Esophagus (tissue), 2 donors: ENCODE results near the gene UBE2L3. TPM values are rescaled to one million over a fixed set of nuclear protein-coding genes. Genes with fewer than 3 reads are reported as not detected.

ENCODE experiments used
- H3K27ac ChIP-seq, 2 donors: one replicate each; pipeline ENCODE4 v1.5.1; 2013; ENCODE audit warnings: low read depth in 2 of 2, mild to moderate bottlenecking in 2 of 2, inconsistent platforms in 1 of 2, low read length in 1 of 2, moderate library complexity in 1 of 2
- H3K27me3 ChIP-seq, 2 donors: one replicate each; pipeline ENCODE4 v1.6.1; 2013; ENCODE audit warnings: low read length in 2 of 2, control low read depth in 1 of 2, mild to moderate bottlenecking in 1 of 2; ENCODE audit not compliant: insufficient read depth in 2 of 2, control insufficient read depth in 1 of 2
- H3K36me3 ChIP-seq, 2 donors: one replicate each; pipeline ENCODE4 v1.6.1; 2013; ENCODE audit warnings: low read length in 1 of 2; ENCODE audit not compliant: control insufficient read depth in 2 of 2, insufficient read depth in 2 of 2
- H3K4me1 ChIP-seq, 2 donors: one replicate each; pipeline ENCODE4 v1.6.1; 2013; ENCODE audit warnings: low read length in 1 of 2; ENCODE audit not compliant: control insufficient read depth in 2 of 2, insufficient read depth in 2 of 2
- H3K4me3 ChIP-seq, 2 donors: one replicate each; pipeline ENCODE4 v1.5.1; 2013; ENCODE audit warnings: low read length in 2 of 2, mild to moderate bottlenecking in 2 of 2, low read depth in 1 of 2, moderate library complexity in 1 of 2
- H3K9me3 ChIP-seq, 2 donors: one replicate each; pipeline ENCODE4 v1.6.1; 2013; ENCODE audit warnings: mild to moderate bottlenecking in 2 of 2, low read depth in 1 of 2, low read length in 1 of 2, moderate library complexity in 1 of 2; ENCODE audit not compliant: control insufficient read depth in 2 of 2, insufficient read depth in 1 of 2
- WGBS, 2 donors: extraction: QIAGEN DNeasy Blood & Tissue Kit; methylation state at CpG; one replicate each; pipeline ENCODE4 v1.1.7; 2013; 5-methylcytosine and 5-hydroxymethylcytosine counted together
- polyA plus RNA-seq, 2 donors: library from polyadenylated mRNA; stranded (reverse); fragments of 200-250 nt; gene quantifications; one replicate each; pipeline ENCODE4 v1.2.3, GENCODE V29; 2013
- donor health status: healthy with polysubstance abuse.
- donor health status: Bipolar disorder and iron deficiency.

The UBE2L3 gene
- polyA plus RNA-seq, 2 donors: 48.4 to 49.1 TPM

DNA sequence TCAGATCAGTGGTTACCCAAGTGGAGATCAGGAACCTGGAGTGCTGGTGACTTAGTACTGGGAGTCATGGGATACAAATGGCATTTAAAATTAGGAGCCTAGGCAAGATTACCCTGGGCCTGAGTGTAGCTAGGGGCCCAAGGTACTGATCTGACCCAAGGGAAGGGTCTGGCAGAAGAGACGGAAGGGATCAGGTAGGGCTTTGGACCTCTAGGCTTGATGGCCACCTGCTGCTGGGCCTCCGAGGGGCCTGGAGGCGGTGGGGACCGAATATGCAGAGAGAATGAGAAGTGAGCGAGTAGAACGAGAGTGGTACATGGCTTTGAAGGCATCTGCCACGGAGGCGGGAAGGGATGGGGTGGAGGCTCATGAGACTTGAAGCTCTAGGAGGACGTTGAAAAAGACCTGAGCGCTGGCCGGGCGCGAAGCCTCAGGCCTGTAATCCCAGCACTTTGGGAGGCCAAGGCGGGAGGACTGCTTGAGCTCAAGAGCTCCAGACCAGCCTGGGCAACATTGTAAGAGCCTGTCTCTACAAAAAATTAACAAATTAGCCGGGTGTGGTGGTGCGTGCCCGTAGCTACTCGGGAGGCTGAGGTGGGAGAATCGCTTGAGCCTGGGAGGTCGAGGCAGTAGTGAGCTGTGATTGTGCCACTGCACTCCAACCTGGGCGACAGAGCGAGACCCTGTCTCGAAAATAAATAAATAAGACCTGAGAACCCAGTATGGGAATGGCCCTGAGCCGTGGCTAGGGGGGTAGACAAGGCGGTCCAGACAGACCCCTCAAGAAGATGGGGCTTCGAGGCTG is 97.7 kb downstream of the UBE2L3 start:
- no peaks in the 10 kb centered on the region for H3K4me1 ChIP-seq
- peak overlapping the region; percentile 65 to 79 for H3K4me3 ChIP-seq
- no peaks in the 10 kb centered on the region for H3K36me3 ChIP-seq
- H3K27me3 ChIP-seq: no peaks in the 10 kb centered on the region
- peak overlapping the region; percentile 96 to 99 for H3K27ac ChIP-seq
- H3K9me3 ChIP-seq: no peaks in the 10 kb centered on the region
- 73 to 74% methylated on average over 26 of the region's 26 CpGs for WGBS, 2 donors

GRCh38 chr22:21666786-21667185 is 99.3 kb downstream of the UBE2L3 start:
- peak overlapping the region in 1 of 2 donors; percentile 62 for H3K27ac ChIP-seq
- peaks cover 0 to 7% of the 10 kb centered on the region in 2 donors for H3K36me3 ChIP-seq
- no peaks in the 10 kb centered on the region for H3K9me3 ChIP-seq
- 43 to 51% methylated on average over 16 of the region's 16 CpGs for WGBS, 2 donors
- peak overlapping the region; percentile 65 to 79 for H3K4me3 ChIP-seq
- no peaks in the 10 kb centered on the region for H3K27me3 ChIP-seq
- no peaks in the 10 kb centered on the region for H3K4me1 ChIP-seq

- no peaks in the 10 kb centered on the region for H3K27me3 ChIP-seq
- WGBS, 2 donors: 52 to 57% methylated on average over 8 to 9 of the region's 9 CpGs
- no peak overlapping the region for H3K4me3 ChIP-seq
- no peaks in the 10 kb centered on the region for H3K9me3 ChIP-seq
- peak overlapping the region; percentile 24 to 86 for H3K27ac ChIP-seq
- peaks cover 0 to 8% of the 10 kb centered on the region in 2 donors for H3K4me1 ChIP-seq
- H3K36me3 ChIP-seq: peaks cover 10 to 23% of the 10 kb centered on the region in 2 donors
Observed at GRCh38 chr22:21669026-21669425, 101.5 kb downstream of the UBE2L3 start.

DNA sequence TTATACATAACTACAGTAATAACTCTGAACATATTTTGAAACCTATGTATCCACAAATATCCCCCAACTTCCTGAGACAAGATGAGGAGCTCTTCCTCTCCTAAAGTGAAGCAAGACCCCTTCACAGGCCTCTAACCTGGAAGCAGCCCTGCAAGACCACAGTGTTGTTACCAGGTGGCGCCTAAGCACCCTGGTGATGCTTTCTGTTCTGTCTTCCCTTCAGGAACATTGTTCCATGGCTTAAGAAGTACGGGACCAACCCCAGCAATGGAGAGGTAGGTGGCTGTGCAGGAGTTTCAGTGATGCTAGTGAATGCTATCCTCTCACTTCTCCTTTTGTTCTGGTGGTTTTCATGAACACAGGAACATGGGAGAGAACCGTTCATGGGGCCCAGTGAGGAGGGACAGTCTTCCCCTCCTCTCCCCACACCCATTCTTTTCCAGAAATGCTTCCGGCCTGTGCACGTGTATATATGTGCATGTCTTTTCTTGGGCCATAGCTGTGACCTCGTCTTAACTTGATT is 104.7 kb downstream of the UBE2L3 start:
- no peaks in the 10 kb centered on the region for H3K9me3 ChIP-seq
- no peaks in the 10 kb centered on the region for H3K27me3 ChIP-seq
- H3K27ac ChIP-seq: peak overlapping the region in 1 of 2 donors; percentile 53
- 82 to 84% methylated on average over 6 of the region's 6 CpGs for WGBS, 2 donors
- peaks cover 0 to 8% of the 10 kb centered on the region in 2 donors for H3K4me1 ChIP-seq
- peaks cover 21 to 36% of the 10 kb centered on the region in 2 donors for H3K36me3 ChIP-seq
- no peak overlapping the region for H3K4me3 ChIP-seq

Other genes starting within 250 kb of the UBE2L3 start
- gene RIMBP3B, start 184.0 kb upstream of the UBE2L3 start, polyA plus RNA-seq: under 1 TPM in 1 of 2 donors, not detected in 1; 0.01 TPM
- 1 to 10 TPM; 1.6 to 2.2 TPM for gene HIC2, start 150.3 kb upstream of the UBE2L3 start, polyA plus RNA-seq
- gene TMEM191C, start 100.3 kb upstream of the UBE2L3 start, polyA plus RNA-seq: 1 to 10 TPM; 3.2 to 3.9 TPM
- gene RIMBP3C, start 16.3 kb upstream of the UBE2L3 start, polyA plus RNA-seq: under 1 TPM; 0.01 to 0.02 TPM
- gene YDJC, start 62.3 kb downstream of the UBE2L3 start, polyA plus RNA-seq: 10 to 100 TPM; 28.5 to 31.4 TPM
- under 1 TPM; 0.25 to 0.61 TPM for gene CCDC116, start 65.0 kb downstream of the UBE2L3 start, polyA plus RNA-seq
- gene SDF2L1, start 74.6 kb downstream of the UBE2L3 start, polyA plus RNA-seq: 10 to 100 TPM; 18.7 to 52.7 TPM
- 10 to 100 TPM; 29.7 to 41.8 TPM for gene PPIL2, start 98.3 kb downstream of the UBE2L3 start, polyA plus RNA-seq
- gene YPEL1, start 168.1 kb downstream of the UBE2L3 start, polyA plus RNA-seq: 1 to 10 TPM in 1 of 2 donors, under 1 TPM in 1; 0.96 to 1.3 TPM